ENCODE results near the gene SLC7A9.

SLC7A9 gene

GRCh38 chr19:32869369-32869965 is at the start of gene SLC7A9:
Gene SLC7A9, minus strand, starts transcription at chr19:32869767. Its CDS starts 1,233 bp downstream, at chr19:32868534.
- Histone ChIP-seq H3K4me3 (no peak within 1 kb of the TSS), H3K27ac (no peak within 1 kb of the TSS)

GRCh38 chr19:32919365-32919764 is 49.8 kb upstream of the SLC7A9 start:
- Histone ChIP-seq H3K4me3 (no peak overlapping the region), H3K27ac (no peak overlapping the region)

- Histone ChIP-seq H3K27ac (no peak overlapping the region), H3K4me3 (no peak overlapping the region)
Observed at GRCh38 chr19:32917616-32917996, 48.0 kb upstream of the SLC7A9 start.

GRCh38 chr19:32916969-32917615 is 47.5 kb upstream of the SLC7A9 start:
- no peak overlapping the region for H3K4me3 ChIP-seq

GRCh38 chr19:32914879-32915660 is 45.5 kb upstream of the SLC7A9 start:
- H3K27ac ChIP-seq = no peak overlapping the region
- H3K4me3 ChIP-seq = no peak overlapping the region

More at GRCh38 chr19:32916969-32917615, 47.5 kb upstream of the SLC7A9 start:
- H3K27ac ChIP-seq = no peak overlapping the region

- Histone ChIP-seq H3K4me3 (no peak overlapping the region), H3K27ac (no peak overlapping the region)
Observed at GRCh38 chr19:32911467-32911866, 41.9 kb upstream of the SLC7A9 start.

GRCh38 chr19:32910874-32911273 is 41.3 kb upstream of the SLC7A9 start:
- no peak overlapping the region for H3K4me3 ChIP-seq
- no peak overlapping the region for H3K27ac ChIP-seq

GRCh38 chr19:32910094-32910493 is 40.5 kb upstream of the SLC7A9 start:
- H3K4me3 ChIP-seq = no peak overlapping the region
- H3K27ac ChIP-seq = no peak overlapping the region

GRCh38 chr19:32909257-32909656 is 39.7 kb upstream of the SLC7A9 start:
- H3K4me3 ChIP-seq = no peak overlapping the region
- H3K27ac ChIP-seq = no peak overlapping the region

GRCh38 chr19:32908641-32909190 is 39.1 kb upstream of the SLC7A9 start:
- H3K27ac ChIP-seq = no peak overlapping the region

GRCh38 chr19:32902448-32902847 is 32.9 kb upstream of the SLC7A9 start:
- H3K27ac ChIP-seq = no peak overlapping the region
- H3K4me3 ChIP-seq = no peak overlapping the region

More at GRCh38 chr19:32908641-32909190, 39.1 kb upstream of the SLC7A9 start:
- H3K4me3 ChIP-seq = no peak overlapping the region

GRCh38 chr19:32901504-32902161 is 32.1 kb upstream of the SLC7A9 start:
- no peak overlapping the region for H3K27ac ChIP-seq
- H3K4me3 ChIP-seq = no peak overlapping the region

- no peak overlapping the region for H3K27ac ChIP-seq
Observed at GRCh38 chr19:32896516-32897214, 27.1 kb upstream of the SLC7A9 start.

GRCh38 chr19:32895384-32895783 is 25.8 kb upstream of the SLC7A9 start:
- Histone ChIP-seq H3K4me3 (no peak overlapping the region), H3K27ac (no peak overlapping the region)

More at GRCh38 chr19:32896516-32897214, 27.1 kb upstream of the SLC7A9 start:
- no peak overlapping the region for H3K4me3 ChIP-seq

- Histone ChIP-seq H3K27ac (no peak overlapping the region), H3K4me3 (no peak overlapping the region)
Observed at GRCh38 chr19:32891609-32892008, 22.0 kb upstream of the SLC7A9 start.

- H3K4me3 ChIP-seq = no peak overlapping the region
- no peak overlapping the region for H3K27ac ChIP-seq
Observed at GRCh38 chr19:32890841-32891240, 21.3 kb upstream of the SLC7A9 start.

- H3K4me3 ChIP-seq = no peak overlapping the region
- H3K27ac ChIP-seq = no peak overlapping the region
Observed at GRCh38 chr19:32890326-32890725, 20.8 kb upstream of the SLC7A9 start.

- Histone ChIP-seq H3K4me3 (no peak overlapping the region), H3K27ac (no peak overlapping the region)
Observed at GRCh38 chr19:32889137-32889934, 19.8 kb upstream of the SLC7A9 start.
